Natural killer cell (primary cell): ENCODE results near the gene NT5C2. TPM values are rescaled to one million over a fixed set of nuclear protein-coding genes. Genes with fewer than 3 reads are reported as not detected.

Source experiments
- ATAC-seq, 3 donors: fragments of 150-1000 bp in 2 of 3; fragments of 200-7000 bp in 1 of 3; cut with Tn5 transposase; 1 replicate in 1 of 3; 2 replicates in 2 of 3; pipeline ENCODE4 v1.10.0; 2021; ENCODE audit warnings: mild to moderate bottlenecking in 2 of 3, moderate library complexity in 2 of 3
- DNase-seq, 2 donors: peaks; one replicate each; pipeline versions ENCODE4 v3.0.0 to v3.0.0-alpha.2; 2013 to 2021; ENCODE audit warnings: mixed read lengths in 1 of 2
- H3K27ac ChIP-seq: one replicate; pipeline ENCODE4 v1.5.1; 2013; ENCODE audit warnings: mild to moderate bottlenecking, low read length
- H3K27me3 ChIP-seq: one replicate; pipeline ENCODE4 v1.6.1; 2013; ENCODE audit warnings: low read length; ENCODE audit not compliant: control insufficient read depth, insufficient read depth
- H3K36me3 ChIP-seq: one replicate; pipeline ENCODE4 v1.6.1; 2013; ENCODE audit warnings: low read length; ENCODE audit not compliant: control insufficient read depth, insufficient read depth
- H3K4me1 ChIP-seq: one replicate; pipeline ENCODE4 v1.6.1; 2013; ENCODE audit warnings: low read length; ENCODE audit not compliant: control insufficient read depth, insufficient read depth
- H3K4me3 ChIP-seq: one replicate; pipeline ENCODE4 v1.5.1; 2013; ENCODE audit warnings: low read length
- H3K9me3 ChIP-seq: one replicate; pipeline ENCODE4 v1.6.1; 2013; ENCODE audit warnings: low read length; ENCODE audit not compliant: control insufficient read depth, insufficient read depth
- H3K27ac Mint-ChIP-seq, 2 donors: one replicate each; pipeline ENCODE4 v1.8.0; 2022; ENCODE audit warnings: mild to moderate bottlenecking in 2 of 2, mixed read lengths in 2 of 2, moderate library complexity in 1 of 2
- H3K27me3 Mint-ChIP-seq, 2 donors: one replicate each; pipeline ENCODE4 v1.8.0; 2022; ENCODE audit warnings: low read depth in 2 of 2, mixed read lengths in 2 of 2
- H3K36me3 Mint-ChIP-seq: one replicate; pipeline ENCODE4 v1.8.0; 2022; ENCODE audit warnings: mixed read lengths
- H3K4me1 Mint-ChIP-seq, 2 donors: one replicate each; pipeline ENCODE4 v1.8.0; 2022; ENCODE audit warnings: mixed read lengths in 2 of 2
- H3K4me3 Mint-ChIP-seq: one replicate; pipeline ENCODE4 v1.8.0; 2022; ENCODE audit warnings: mild to moderate bottlenecking, moderate library complexity, mixed read lengths
- H3K9me3 Mint-ChIP-seq, 2 donors: one replicate each; pipeline ENCODE4 v1.8.0; 2022; ENCODE audit warnings: mixed read lengths in 2 of 2
- WGBS: methylation state at CpG from one replicate; pipeline ENCODE4 v1.1.7; 2013; ENCODE audit warnings: missing lambda C conversion rate; ENCODE audit not compliant: insufficient coverage; 5-methylcytosine and 5-hydroxymethylcytosine counted together
- intact Hi-C: fragments of 100-400 bp; cut with micrococcal nuclease; formaldehyde crosslinking; loops from one replicate; pipeline ENCODE4 v1.14.2; 2022
- total RNA-seq, 4 donors: library from RNA; stranded (reverse); fragments of 120-200 nt in 1 of 4; gene quantifications; one replicate each; pipeline versions ENCODE4 v1.2.3 to v1.2.4, GENCODE V29; 2013 to 2022
- TF ChIP-seq, protein P1 (sequence below): fragments of 200-600 bp; IDR thresholded peaks from one replicate; pipeline ENCODE4 v1.8.0; 2022; ENCODE audit warnings: antibody characterized with exemption

NT5C2 gene
- total RNA-seq, 3 donors from 2014 or later (not counting 1 experiment from before 2014, with no cell fraction given), result 84.4 to 110 (median 89.4) TPM

GRCh38 chr10:103120546-103120945, 72.5 kb downstream of the NT5C2 start:
- H3K27ac ChIP-seq, result no peak overlapping the region
- H3K36me3 ChIP-seq, result peaks cover 2% of the 10 kb centered on the region

GRCh38 chr10:103117247-103117646, 75.8 kb downstream of the NT5C2 start:
- ATAC-seq (no peak), DNase-seq (no peak)
- Histone ChIP-seq H3K4me1 (no peaks in the 10 kb centered on the region), H3K27me3 (no peaks in the 10 kb centered on the region), H3K9me3 (no peaks in the 10 kb centered on the region), H3K4me3 (no peak overlapping the region), H3K27ac (no peak overlapping the region), H3K36me3 (no peaks in the 10 kb centered on the region)
- Mint-ChIP-seq H3K9me3 (no peaks in the 10 kb centered on the region), H3K27me3 (no peaks in the 10 kb centered on the region), H3K4me1 (peaks cover 15 to 16% of the 10 kb centered on the region in 2 donors), H3K27ac (no peak overlapping the region), H3K36me3 (no peaks in the 10 kb centered on the region), H3K4me3 (no peak overlapping the region)
- intact Hi-C loops, result no loop called here
- no CpG with 5 or more reads among the region's 2 CpGs for WGBS
- TF ChIP-seq, protein P1, sequence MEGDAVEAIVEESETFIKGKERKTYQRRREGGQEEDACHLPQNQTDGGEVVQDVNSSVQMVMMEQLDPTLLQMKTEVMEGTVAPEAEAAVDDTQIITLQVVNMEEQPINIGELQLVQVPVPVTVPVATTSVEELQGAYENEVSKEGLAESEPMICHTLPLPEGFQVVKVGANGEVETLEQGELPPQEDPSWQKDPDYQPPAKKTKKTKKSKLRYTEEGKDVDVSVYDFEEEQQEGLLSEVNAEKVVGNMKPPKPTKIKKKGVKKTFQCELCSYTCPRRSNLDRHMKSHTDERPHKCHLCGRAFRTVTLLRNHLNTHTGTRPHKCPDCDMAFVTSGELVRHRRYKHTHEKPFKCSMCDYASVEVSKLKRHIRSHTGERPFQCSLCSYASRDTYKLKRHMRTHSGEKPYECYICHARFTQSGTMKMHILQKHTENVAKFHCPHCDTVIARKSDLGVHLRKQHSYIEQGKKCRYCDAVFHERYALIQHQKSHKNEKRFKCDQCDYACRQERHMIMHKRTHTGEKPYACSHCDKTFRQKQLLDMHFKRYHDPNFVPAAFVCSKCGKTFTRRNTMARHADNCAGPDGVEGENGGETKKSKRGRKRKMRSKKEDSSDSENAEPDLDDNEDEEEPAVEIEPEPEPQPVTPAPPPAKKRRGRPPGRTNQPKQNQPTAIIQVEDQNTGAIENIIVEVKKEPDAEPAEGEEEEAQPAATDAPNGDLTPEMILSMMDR, result no peak

More at GRCh38 chr10:103120546-103120945, 72.5 kb downstream of the NT5C2 start:
- H3K27ac Mint-ChIP-seq, result no peak overlapping the region
- DNase-seq, result no peak
- Histone ChIP-seq H3K9me3 (no peaks in the 10 kb centered on the region), H3K4me3 (no peak overlapping the region), H3K27me3 (no peaks in the 10 kb centered on the region), H3K4me1 (peaks cover 3% of the 10 kb centered on the region)
- H3K4me3 Mint-ChIP-seq, result no peak overlapping the region
- TF ChIP-seq, protein P1, result no peak
- 92% methylated on average over 1 of the region's 2 CpGs for WGBS
- H3K9me3 Mint-ChIP-seq, result no peaks in the 10 kb centered on the region
- ATAC-seq, result no peak
- no peaks in the 10 kb centered on the region for H3K36me3 Mint-ChIP-seq
- intact Hi-C loops, result no loop called here
- H3K27me3 Mint-ChIP-seq, result no peaks in the 10 kb centered on the region
- peaks cover 23 to 30% of the 10 kb centered on the region in 2 donors for H3K4me1 Mint-ChIP-seq

- 96% methylated on average over 5 of the region's 6 CpGs for WGBS
- ATAC-seq, result no peak
- no peaks in the 10 kb centered on the region for H3K4me1 ChIP-seq
- intact Hi-C loops, result no loop called here
- no peaks in the 10 kb centered on the region for H3K27me3 ChIP-seq
- H3K4me3 Mint-ChIP-seq, result no peak overlapping the region
- H3K27ac ChIP-seq, result no peak overlapping the region
- no peaks in the 10 kb centered on the region for H3K36me3 ChIP-seq
- H3K9me3 Mint-ChIP-seq, result no peaks in the 10 kb centered on the region
- H3K36me3 Mint-ChIP-seq, result no peaks in the 10 kb centered on the region
- TF ChIP-seq, protein P1, result no peak
- no peak overlapping the region for H3K27ac Mint-ChIP-seq
- H3K9me3 ChIP-seq, result no peaks in the 10 kb centered on the region
- DNase-seq, result no peak
- no peak overlapping the region for H3K4me3 ChIP-seq
- H3K27me3 Mint-ChIP-seq, result no peaks in the 10 kb centered on the region
- peaks cover 15 to 18% of the 10 kb centered on the region in 2 donors for H3K4me1 Mint-ChIP-seq
Measured at GRCh38 chr10:103114876-103115275, 78.2 kb downstream of the NT5C2 start.
